H1 (cell line): ENCODE measurements around the gene PMF1. TPM values are rescaled to one million over a fixed set of nuclear protein-coding genes. Genes with fewer than 3 reads are reported as not detected.
A peak's percentile ranks its signal among the peaks of the same experiment; 100 is the strongest.
"Not testable (repeated sequence)": the region's sequence is repeated elsewhere in the genome, so short reads cannot be mapped to it uniquely, and the experiment has no call there.

Experiments used
- CTCF ChIA-PET: fragments of 300-600 bp; sonication (Branson Sonifier 250); formaldehyde crosslinking; loops from one replicate; lab custom pipeline; 2021; ENCODE audit not compliant: partially characterized antibody; lab: Charles Lee
- POLR2A ChIA-PET: fragments of 300-600 bp; sonication (Branson Sonifier 250); formaldehyde crosslinking; loops from one replicate; lab custom pipeline; 2021; ENCODE audit warnings: inconsistent platforms; ENCODE audit not compliant: partially characterized antibody; lab: Charles Lee
- DNase-seq, 2 experiments: peaks; one replicate each; pipeline versions ENCODE4 v3.0.0 to v3.0.0-alpha.2; 2010 to 2022; ENCODE audit warnings: low spot score in 2 of 2, low read depth in 1 of 2, mixed read lengths in 1 of 2
- FAIRE-seq: peaks from 2 replicates; lab custom pipeline; 2011; peaks lifted over from hg19 to GRCh38; lab: Jason Lieb, UNC
- H2AFZ ChIP-seq: 2 replicates; pipeline ENCODE4 v1.8.1; 2012; ENCODE audit warnings: low read length, inconsistent platforms
- H2AK5ac ChIP-seq: 2 replicates; pipeline ENCODE4 v1.6.1; 2013; ENCODE audit warnings: low read depth, low read length
- H2BK120ac ChIP-seq: replicated peaks from 2 replicates; pipeline ENCODE3; 2013; ENCODE audit warnings: low read depth, low read length, inconsistent platforms
- H2BK12ac ChIP-seq: 2 replicates; pipeline ENCODE4 v1.6.1; 2013; ENCODE audit warnings: low read depth, low read length
- H2BK15ac ChIP-seq: 2 replicates; pipeline ENCODE4 v1.6.1; 2013; ENCODE audit warnings: low read length
- H2BK20ac ChIP-seq: 2 replicates; pipeline ENCODE4 v1.6.1; 2013; ENCODE audit warnings: low read length
- H2BK5ac ChIP-seq: 2 replicates; pipeline ENCODE4 v1.6.1; 2013; ENCODE audit warnings: low read depth, low read length
- H3K14ac ChIP-seq: 2 replicates; pipeline ENCODE4 v1.6.1; 2013; ENCODE audit warnings: inconsistent platforms; ENCODE audit not compliant: insufficient read length
- H3K18ac ChIP-seq: 2 replicates; pipeline ENCODE4 v1.6.1; 2013; ENCODE audit warnings: low read length; ENCODE audit errors: extremely low read depth
- H3K23ac ChIP-seq: 2 replicates; pipeline ENCODE4 v1.6.1; 2013; ENCODE audit warnings: inconsistent platforms; ENCODE audit not compliant: insufficient read length
- H3K23me2 ChIP-seq: 2 replicates; pipeline ENCODE4 v1.6.1; 2013; ENCODE audit warnings: low read depth, low read length
- H3K27ac ChIP-seq: 2 replicates; pipeline ENCODE4 v1.6.1; 2011; ENCODE audit warnings: low read depth, low read length, inconsistent platforms
- H3K27me3 ChIP-seq, 4 experiments: replicated peaks in 1 of 4; 1 replicate in 1 of 4; 2 replicates in 3 of 4; pipeline versions ENCODE4 v1.6.1 to v1.8.1; 2011 to 2013; ENCODE audit warnings: low read length in 3 of 4, mild to moderate bottlenecking in 3 of 4, inconsistent platforms in 2 of 4, mixed read lengths in 2 of 4, moderate library complexity in 1 of 4; ENCODE audit not compliant: control insufficient read depth in 3 of 4, insufficient read depth in 3 of 4; ENCODE audit errors: extremely low read depth in 1 of 4
- H3K36me3 ChIP-seq, 4 experiments: 2 replicates each; pipeline versions ENCODE4 v1.6.1 to v1.8.1; 2011 to 2013; ENCODE audit warnings: mild to moderate bottlenecking in 4 of 4, low read length in 3 of 4, moderate library complexity in 2 of 4, control low read depth in 1 of 4, inconsistent platforms in 1 of 4; ENCODE audit not compliant: insufficient read depth in 4 of 4, control insufficient read depth in 2 of 4
- H3K4ac ChIP-seq: replicated peaks from 2 replicates; pipeline ENCODE3; 2013; ENCODE audit warnings: low read length, low read depth, mixed read lengths, inconsistent platforms; ENCODE audit not compliant: insufficient read length
- H3K4me1 ChIP-seq, 4 experiments: replicated peaks in 1 of 4; 1 replicate in 1 of 4; 2 replicates in 3 of 4; pipeline versions ENCODE4 v1.6.1 to v1.8.1; 2011 to 2013; ENCODE audit warnings: low read length in 3 of 4, inconsistent platforms in 2 of 4, mixed read lengths in 1 of 4; ENCODE audit not compliant: insufficient read depth in 4 of 4, control insufficient read depth in 3 of 4
- H3K4me2 ChIP-seq, 2 experiments: 2 replicates each; pipeline versions ENCODE4 v1.6.1 to v1.8.1; 2011 to 2013; ENCODE audit warnings: low read depth in 2 of 2, low read length in 2 of 2, control low read depth in 1 of 2, inconsistent platforms in 1 of 2, mild to moderate bottlenecking in 1 of 2; ENCODE audit not compliant: insufficient read depth in 1 of 2
- H3K4me3 ChIP-seq, 4 experiments: fragments of 200-600, 300-600 bp in 1 of 4; sonication (generic), shearing (Covaris generic), sonication (Bioruptor Twin) in 1 of 4; 2 replicates each; pipeline versions ENCODE4 v1.5.1 to v1.8.1; 2011 to 2016; ENCODE audit warnings: low read length in 4 of 4, low read depth in 3 of 4, control low read depth in 2 of 4, inconsistent platforms in 2 of 4, mild to moderate bottlenecking in 2 of 4, mixed read lengths in 1 of 4, moderate library complexity in 1 of 4; ENCODE audit not compliant: insufficient read depth in 2 of 4; ENCODE audit errors: extremely low read depth in 1 of 4
- H3K56ac ChIP-seq: replicated peaks from 2 replicates; pipeline ENCODE3; 2013; ENCODE audit warnings: low read depth, mild to moderate bottlenecking, mixed read lengths, low read length, inconsistent platforms; ENCODE audit not compliant: insufficient read length
- H3K79me1 ChIP-seq: 2 replicates; pipeline ENCODE4 v1.6.1; 2013; ENCODE audit warnings: low read depth, low read length, control low read depth
- H3K79me2 ChIP-seq, 2 experiments: 2 replicates each; pipeline versions ENCODE4 v1.6.1 to v1.8.1; 2012 to 2013; ENCODE audit warnings: low read length in 2 of 2, mild to moderate bottlenecking in 2 of 2, inconsistent platforms in 1 of 2; ENCODE audit not compliant: insufficient read depth in 2 of 2, control insufficient read depth in 1 of 2
- H3K9ac ChIP-seq, 4 experiments: replicated peaks in 1 of 4; 1 replicate in 1 of 4; 2 replicates in 3 of 4; pipeline versions ENCODE4 v1.6.1 to v1.8.1; 2011 to 2013; ENCODE audit warnings: low read depth in 3 of 4, low read length in 3 of 4, control low read depth in 2 of 4, mild to moderate bottlenecking in 2 of 4, moderate library complexity in 2 of 4, inconsistent platforms in 1 of 4; ENCODE audit errors: extremely low read depth in 1 of 4
- H3K9me3 ChIP-seq, 2 experiments: 2 replicates each; pipeline versions ENCODE4 v1.6.1 to v1.8.1; 2012 to 2013; ENCODE audit warnings: mild to moderate bottlenecking in 2 of 2, moderate library complexity in 2 of 2, control low read depth in 1 of 2, inconsistent platforms in 1 of 2, low read depth in 1 of 2, low read length in 1 of 2, mixed read lengths in 1 of 2; ENCODE audit not compliant: insufficient read depth in 2 of 2
- H4K20me1 ChIP-seq, 2 experiments: replicated peaks in 1 of 2; 2 replicates each; pipeline versions ENCODE3 to v1.8.1; 2011 to 2013; ENCODE audit warnings: inconsistent platforms in 2 of 2, low read length in 2 of 2, mild to moderate bottlenecking in 1 of 2; ENCODE audit not compliant: insufficient read depth in 2 of 2, control insufficient read depth in 1 of 2
- H4K5ac ChIP-seq: 2 replicates; pipeline ENCODE4 v1.6.1; 2013; ENCODE audit warnings: low read length, low read depth, mixed read lengths, inconsistent platforms; ENCODE audit not compliant: insufficient read length
- H4K8ac ChIP-seq: 2 replicates; pipeline ENCODE4 v1.8.0; 2013; ENCODE audit warnings: mild to moderate bottlenecking, moderate library complexity, low read length, inconsistent platforms; ENCODE audit not compliant: insufficient read depth; ENCODE audit errors: extremely low read depth
- H4K91ac ChIP-seq: replicated peaks from 2 replicates; pipeline ENCODE3; 2013; ENCODE audit warnings: low read length, mixed read lengths, inconsistent platforms; ENCODE audit not compliant: insufficient read length
- SIN3A ChIP-seq, 2 experiments: IDR thresholded peaks in 1 of 2; conservative IDR thresholded peaks in 1 of 2; 2 replicates each; pipeline ENCODE4 v1.6.1; 2011 to 2012; ENCODE audit warnings: low read length in 2 of 2, improper control_type of control experiment in 1 of 2, low read depth in 1 of 2, mild to moderate bottlenecking in 1 of 2
- TBP ChIP-seq: IDR thresholded peaks from 2 replicates; pipeline ENCODE4 v1.6.1; 2011; ENCODE audit warnings: low read depth, low read length, improper control_type of control experiment
- whole genome bisulfite sequencing, 2 experiments: shearing (Covaris generic) in 1 of 2; methylation state at CpG; one replicate each; pipeline versions ENCODE4 v1.1.6 to v1.1.7; 2013 to 2015; ENCODE audit warnings: low lambda C conversion rate in 2 of 2, mixed read lengths in 2 of 2, inconsistent platforms in 1 of 2, low coverage in 1 of 2, missing lambda C conversion rate in 1 of 2; ENCODE audit not compliant: insufficient replicate concordance in 2 of 2, insufficient coverage in 1 of 2, insufficient read length in 1 of 2; ENCODE audit errors: extremely low coverage in 1 of 2, missing lambda C conversion rate in 1 of 2; 5-methylcytosine and 5-hydroxymethylcytosine counted together
- polyA plus RNA-seq, 7 experiments: library from polyadenylated mRNA; depleted of rRNA in 3 of 7; stranded (reverse) in 5 of 7; unstranded in 2 of 7; fragments of >200 nt in 5 of 7; fragments of 200-250 nt in 2 of 7; gene quantifications; 1 replicate in 5 of 7; 2 replicates in 1 of 7; 4 replicates in 1 of 7; pipeline versions ENCODE4 v1.2.1 to v1.2.3, GENCODE V29; 2011 to 2013; ENCODE audit warnings: missing spikeins in 2 of 7, mixed read lengths in 2 of 7
- total RNA-seq: library from RNA; stranded (reverse); fragmentation: NEBNext Ultra II Directional; extraction: Animal tissue kit (Norgen Biotek cat#: 25700); gene quantifications from 2 replicates; pipeline ENCODE4 v1.2.1, GENCODE V29; 2021

The PMF1 gene
- total and polyA plus RNA-seq, 2 of the 8 experiments (the other 6 are each of a cell fraction or from before 2014, with no cell fraction given): 113 to 296 TPM

DNA sequence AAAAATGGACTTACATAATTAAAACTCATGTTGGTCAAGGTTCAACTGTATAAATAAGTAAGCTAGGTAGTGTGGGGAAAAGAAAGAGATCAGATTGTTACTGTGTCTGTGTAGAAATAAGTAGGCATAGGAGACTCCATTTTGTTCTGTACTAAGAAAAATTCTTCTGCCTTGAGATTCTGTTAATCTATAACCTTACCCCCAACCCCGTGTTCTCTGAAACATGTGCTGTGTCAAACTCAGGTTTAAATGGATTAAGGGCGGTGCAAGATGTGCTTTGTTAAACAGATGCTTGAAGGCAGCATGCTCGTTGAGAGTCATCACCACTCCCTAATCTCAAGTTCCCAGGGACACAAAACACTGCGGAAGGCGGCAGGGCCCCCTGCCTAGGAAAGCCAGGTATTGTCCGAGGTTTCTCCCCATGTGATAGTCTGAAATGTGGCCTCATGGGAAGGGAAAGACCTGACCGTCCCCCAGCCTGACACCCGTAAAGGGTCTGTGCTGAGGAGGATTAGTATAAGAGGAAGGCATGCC, 31.3 kb upstream of the PMF1 start:
- not testable (repeated sequence) for H2BK12ac ChIP-seq, H3K56ac ChIP-seq, H3K23me2 ChIP-seq, H3K9me3 ChIP-seq, H3K27me3 ChIP-seq, H2BK15ac ChIP-seq, H2AK5ac ChIP-seq, H3K9ac ChIP-seq, H3K14ac ChIP-seq, H4K20me1 ChIP-seq, H4K8ac ChIP-seq, H2AFZ ChIP-seq, H2BK20ac ChIP-seq, H4K91ac ChIP-seq, H3K79me2 ChIP-seq, H3K79me1 ChIP-seq, H3K18ac ChIP-seq, H3K23ac ChIP-seq, FAIRE-seq, H3K4ac ChIP-seq, H2BK120ac ChIP-seq
- peak in 1 of 2 experiments; percentile 56; a peak in 1 of 4 replicates for TF ChIP-seq SIN3A (conservative IDR thresholded peaks at IDR 0.05 in 1 of 2, IDR thresholded peaks at IDR 0.05 in 1 of 2; ENCODE audit: low read depth in 1 of 2, low read length in 2 of 2)
- TF ChIP-seq TBP: 0 out of 2 replicates have a peak, but pooled peaks have one; percentile 13
- Histone ChIP-seq H3K4me1 (peaks cover 6 to 21% (median 13%) of the 10 kb centered on the region in 4 experiments), H3K4me2 (peak overlapping the region; percentile 19 to 42; a peak in 2 of 4 replicates), H4K5ac (peak overlapping the region; percentile 36), H3K4me3 (peak overlapping the region in 1 of 4 experiments; percentile 13; a peak in 1 of 8 replicates), H3K36me3 (peaks cover 0 to 16% (median 1%) of the 10 kb centered on the region in 4 experiments; a peak in 2 of 8 replicates), H3K27ac (peak overlapping the region; percentile 67; the same call in 1 of the 2 replicates), H2BK5ac (peak overlapping the region; percentile 93; the same call in 1 of the 2 replicates)
- DNase-seq: peak; percentile 56 to 67
- 1% methylated on average over 8 of the region's 8 CpGs; no CpG with 5 or more reads in 1 of the 2 experiments for WGBS, 2 experiments
- ChIA-PET POLR2A (interaction anchor here (0.6 to 2.0 kb wide), 6 partner anchors 12 to 299 kb away, joined by 3 to 14 read pairs (median 5); partner anchors contain the start of gene SLC25A44), CTCF (interaction anchor here (0.6 to 2.0 kb wide), 4 partner anchors 13 to 40 kb away, joined by 3 to 7 read pairs (median 4); no protein-coding TSS in a partner anchor)
